ENCODE measurements around the gene NR6A1.

Gene NR6A1

DNA sequence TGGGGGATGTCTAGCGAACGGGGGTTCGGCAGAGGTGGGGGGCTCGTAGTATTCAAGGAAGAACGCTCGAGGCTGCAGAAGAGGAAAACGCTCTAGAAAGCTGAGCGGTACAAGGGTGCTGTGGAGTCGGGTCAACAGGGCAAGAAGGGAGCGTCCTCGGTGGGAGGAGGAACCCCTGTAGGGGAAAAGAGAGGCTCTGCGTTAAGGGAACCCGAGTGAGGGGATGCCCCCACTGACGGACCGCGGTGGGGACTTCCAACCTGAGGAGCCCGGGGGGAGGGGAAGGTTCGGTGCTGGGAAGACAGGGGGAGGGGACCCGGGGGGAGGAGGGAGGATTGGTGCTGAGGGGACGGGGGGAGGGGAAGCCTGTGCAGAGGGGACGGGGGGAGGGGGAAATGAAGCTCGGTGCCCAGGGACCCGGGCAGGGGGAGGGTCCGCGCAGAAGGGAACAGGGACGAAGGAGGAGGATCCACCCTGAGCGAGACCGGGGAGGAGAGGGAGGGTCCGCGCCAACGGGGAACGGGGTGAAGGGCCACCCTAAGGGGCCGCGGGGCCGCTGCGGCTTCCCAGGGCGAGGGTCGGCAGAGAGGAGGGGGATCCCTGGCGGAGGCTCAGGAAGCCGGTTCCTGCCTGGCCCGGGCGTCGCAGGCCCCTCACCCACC, 621 bp downstream of the NR6A1 start (continued):
- no peak for TF ChIP-seq ZNF645 (tag by site-specific recombination; IDR thresholded peaks at IDR 0.05)
- TF ChIP-seq SP2 (tag by site-specific recombination; IDR thresholded peaks at IDR 0.05): peak; percentile 62
- no peak for TF ChIP-seq ZXDB (tag by site-specific recombination; IDR thresholded peaks at IDR 0.05)
- peak; percentile 88 for TF ChIP-seq ZNF398 (tag by site-specific recombination; IDR thresholded peaks at IDR 0.05)
- TF ChIP-seq KLF8 (tag by site-specific recombination; IDR thresholded peaks at IDR 0.05): peak; percentile 42; the same call in 1 of the 2 replicates
- peak; percentile 55 for TF ChIP-seq ZNF529 (tag by site-specific recombination; IDR thresholded peaks at IDR 0.05; ENCODE audit: insufficient replicate concordance)
- no peak; the same call in 1 of the 2 replicates for TF ChIP-seq ZSCAN30 (tag by site-specific recombination; IDR thresholded peaks at IDR 0.05)
- no peak for TF ChIP-seq AEBP2 (tag by site-specific recombination; IDR thresholded peaks at IDR 0.05; ENCODE audit: borderline replicate concordance)
- TF ChIP-seq ZNF175 (tag by site-specific recombination; IDR thresholded peaks at IDR 0.05): no peak
- no peak for TF ChIP-seq ZNF777 (tag by site-specific recombination; IDR thresholded peaks at IDR 0.05; ENCODE audit: borderline replicate concordance)
- peak; percentile 67; the same call in 1 of the 2 replicates for TF ChIP-seq ZBTB20 (tag by site-specific recombination; IDR thresholded peaks at IDR 0.05)
- no peak for TF ChIP-seq ZBTB49 (tag by site-specific recombination; IDR thresholded peaks at IDR 0.05; ENCODE audit: low read depth)
- TF ChIP-seq, protein P1, sequence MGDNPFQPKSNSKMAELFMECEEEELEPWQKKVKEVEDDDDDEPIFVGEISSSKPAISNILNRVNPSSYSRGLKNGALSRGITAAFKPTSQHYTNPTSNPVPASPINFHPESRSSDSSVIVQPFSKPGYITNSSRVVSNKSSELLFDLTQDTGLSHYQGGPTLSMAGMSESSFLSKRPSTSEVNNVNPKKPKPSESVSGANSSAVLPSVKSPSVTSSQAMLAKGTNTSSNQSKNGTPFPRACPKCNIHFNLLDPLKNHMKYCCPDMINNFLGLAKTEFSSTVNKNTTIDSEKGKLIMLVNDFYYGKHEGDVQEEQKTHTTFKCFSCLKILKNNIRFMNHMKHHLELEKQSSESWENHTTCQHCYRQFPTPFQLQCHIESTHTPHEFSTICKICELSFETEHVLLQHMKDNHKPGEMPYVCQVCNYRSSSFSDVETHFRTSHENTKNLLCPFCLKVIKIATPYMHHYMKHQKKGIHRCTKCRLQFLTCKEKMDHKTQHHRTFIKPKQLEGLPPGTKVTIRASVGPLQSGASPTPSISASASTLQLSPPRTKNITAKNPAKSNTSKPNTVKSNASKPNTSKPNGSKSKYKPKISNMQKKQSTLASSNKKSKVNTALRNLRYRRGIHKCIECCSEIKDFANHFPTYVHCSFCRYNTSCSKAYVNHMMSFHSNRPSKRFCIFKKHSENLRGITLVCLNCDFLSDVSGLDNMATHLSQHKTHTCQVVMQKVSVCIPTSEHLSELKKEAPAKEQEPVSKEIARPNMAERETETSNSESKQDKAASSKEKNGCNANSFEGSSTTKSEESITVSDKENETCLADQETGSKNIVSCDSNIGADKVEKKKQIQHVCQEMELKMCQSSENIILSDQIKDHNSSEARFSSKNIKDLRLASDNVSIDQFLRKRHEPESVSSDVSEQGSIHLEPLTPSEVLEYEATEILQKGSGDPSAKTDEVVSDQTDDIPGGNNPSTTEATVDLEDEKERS (tag by site-specific recombination; IDR thresholded peaks at IDR 0.05): no peak
- TF ChIP-seq TCF7L2 (IDR thresholded peaks at IDR 0.05; ENCODE audit: borderline replicate concordance, low read depth, low read length): no peak
- no peak for TF ChIP-seq ZNF335 (tag by site-specific recombination; conservative IDR thresholded peaks at IDR 0.05)
- TF ChIP-seq ZNF792 (tag by site-specific recombination; IDR thresholded peaks at IDR 0.05): no peak
- TF ChIP-seq, protein P2, sequence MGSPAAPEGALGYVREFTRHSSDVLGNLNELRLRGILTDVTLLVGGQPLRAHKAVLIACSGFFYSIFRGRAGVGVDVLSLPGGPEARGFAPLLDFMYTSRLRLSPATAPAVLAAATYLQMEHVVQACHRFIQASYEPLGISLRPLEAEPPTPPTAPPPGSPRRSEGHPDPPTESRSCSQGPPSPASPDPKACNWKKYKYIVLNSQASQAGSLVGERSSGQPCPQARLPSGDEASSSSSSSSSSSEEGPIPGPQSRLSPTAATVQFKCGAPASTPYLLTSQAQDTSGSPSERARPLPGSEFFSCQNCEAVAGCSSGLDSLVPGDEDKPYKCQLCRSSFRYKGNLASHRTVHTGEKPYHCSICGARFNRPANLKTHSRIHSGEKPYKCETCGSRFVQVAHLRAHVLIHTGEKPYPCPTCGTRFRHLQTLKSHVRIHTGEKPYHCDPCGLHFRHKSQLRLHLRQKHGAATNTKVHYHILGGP (tag by site-specific recombination; IDR thresholded peaks at IDR 0.05): no peak
- TF ChIP-seq ZBTB48 (tag by site-specific recombination; IDR thresholded peaks at IDR 0.05): peak; percentile 70; the same call in 1 of the 2 replicates
- TF ChIP-seq ZNF341 (tag by site-specific recombination; IDR thresholded peaks at IDR 0.05; ENCODE audit: low read depth): peak; percentile 94
- TF ChIP-seq ZNF112 (tag by site-specific recombination; IDR thresholded peaks at IDR 0.05): no peak
- TF ChIP-seq GLIS2 (tag by site-specific recombination; IDR thresholded peaks at IDR 0.05): peak; percentile 65
- TF ChIP-seq ZFP37 (tag by site-specific recombination; IDR thresholded peaks at IDR 0.05): no peak
- TF ChIP-seq ZNF423 (tag by site-specific recombination; IDR thresholded peaks at IDR 0.05): peak; percentile 81; the same call in 1 of the 2 replicates
- no peak for TF ChIP-seq ZNF580 (tag by site-specific recombination; IDR thresholded peaks at IDR 0.05)

All from HEK293 (cell line).